Ishikawa (cell line): Measurements from ENCODE around the gene WDR88.

ENCODE experiments used
- CREB1 ChIP-seq: IDR thresholded peaks from 2 replicates; pipeline ENCODE4 v1.6.1; 2012; ENCODE audit warnings: low read depth
- EGR1 ChIP-seq: IDR thresholded peaks from 2 replicates; pipeline ENCODE4 v1.6.1; 2012
- TAF1 ChIP-seq: IDR thresholded peaks from 2 replicates; pipeline ENCODE4 v1.6.1; 2012; ENCODE audit warnings: low read depth, mild to moderate bottlenecking
- USF1 ChIP-seq: IDR thresholded peaks from 2 replicates; pipeline ENCODE4 v1.6.1; 2012
- ZBTB7A ChIP-seq: IDR thresholded peaks from 2 replicates; pipeline ENCODE4 v1.6.1; 2012; ENCODE audit warnings: low read depth

- TF ChIP-seq EGR1 (no peak), ZBTB7A (no peak), TAF1 (no peak), USF1 (no peak), CREB1 (no peak)
Measured at GRCh38 chr19:33201473-33201872, 69.6 kb downstream of the WDR88 start.
